Measurements from ENCODE around the gene TBC1D2B. TPM values are rescaled to one million over a fixed set of nuclear protein-coding genes. Genes with fewer than 3 reads are reported as not detected.
"Not testable (repeated sequence)": the region's sequence is repeated elsewhere in the genome, so short reads cannot be mapped to it uniquely, and the experiment has no call there.

TBC1D2B gene
- total RNA-seq, 1 donor from 2014 or later = 83.8 TPM

DNA sequence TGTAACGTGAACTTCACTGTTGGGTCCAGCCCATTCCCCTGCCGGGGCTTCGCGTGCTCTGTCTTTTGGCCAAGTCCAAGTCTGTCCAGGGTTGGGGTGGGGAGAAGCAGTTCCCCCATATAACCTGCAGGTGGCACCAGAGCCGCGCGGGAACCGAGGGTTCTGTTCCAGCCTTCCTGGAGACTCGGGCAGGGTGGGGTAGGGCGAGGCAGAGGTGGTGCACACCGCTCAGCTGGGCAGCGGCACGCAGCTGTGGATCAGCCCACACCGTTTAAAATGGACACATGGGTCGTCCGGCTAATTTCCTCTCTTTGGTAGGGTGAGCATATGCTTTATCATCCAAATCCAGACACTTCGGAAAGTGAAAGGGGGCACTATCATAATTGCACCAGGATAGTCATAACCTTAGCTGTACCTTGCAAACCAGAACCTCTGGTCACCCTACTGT is 118.1 kb downstream of the TBC1D2B start:
- intact Hi-C loops (cut with micrococcal nuclease) = loop anchor here (1.0 to 2.0 kb wide), 3 partner anchors 149 to 282 kb away; no protein-coding TSS in a partner anchor

DNA sequence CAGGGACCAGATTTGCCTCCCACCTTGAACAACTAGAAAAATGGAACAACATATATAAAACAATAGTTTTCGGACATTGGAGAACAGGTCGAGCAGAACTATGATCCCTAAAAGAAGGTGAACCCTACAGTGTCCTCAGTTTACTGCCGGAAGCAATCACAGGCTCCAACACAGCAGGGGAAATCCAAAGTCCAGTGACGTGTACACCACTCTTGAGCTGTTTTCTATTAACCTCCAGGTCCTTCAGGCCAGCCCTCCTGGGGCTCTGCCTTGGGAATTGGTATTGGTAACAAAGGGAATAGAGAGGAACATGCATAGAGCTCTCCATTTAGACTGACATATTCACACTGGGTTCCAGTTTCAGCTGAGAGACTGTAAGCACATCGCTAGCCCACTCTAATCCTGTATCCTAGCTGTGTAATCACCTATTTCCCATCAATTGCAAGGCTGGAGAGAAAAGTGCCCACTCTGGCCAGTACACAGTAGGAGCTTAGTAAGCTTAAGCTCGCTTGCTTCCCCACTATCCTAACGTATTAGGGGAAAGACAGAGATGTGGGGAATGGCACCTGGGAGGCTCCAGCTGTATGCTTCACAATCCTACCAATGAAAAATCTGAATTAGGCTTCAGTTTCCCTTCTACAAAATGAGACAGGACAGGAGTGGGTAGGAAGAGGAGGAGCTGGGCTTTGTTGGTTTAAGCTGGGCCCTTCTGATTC is 118.6 kb downstream of the TBC1D2B start:
- intact Hi-C loops (cut with micrococcal nuclease) = loop anchor here (1.0 to 2.0 kb wide), 3 partner anchors 149 to 282 kb away; no protein-coding TSS in a partner anchor

DNA sequence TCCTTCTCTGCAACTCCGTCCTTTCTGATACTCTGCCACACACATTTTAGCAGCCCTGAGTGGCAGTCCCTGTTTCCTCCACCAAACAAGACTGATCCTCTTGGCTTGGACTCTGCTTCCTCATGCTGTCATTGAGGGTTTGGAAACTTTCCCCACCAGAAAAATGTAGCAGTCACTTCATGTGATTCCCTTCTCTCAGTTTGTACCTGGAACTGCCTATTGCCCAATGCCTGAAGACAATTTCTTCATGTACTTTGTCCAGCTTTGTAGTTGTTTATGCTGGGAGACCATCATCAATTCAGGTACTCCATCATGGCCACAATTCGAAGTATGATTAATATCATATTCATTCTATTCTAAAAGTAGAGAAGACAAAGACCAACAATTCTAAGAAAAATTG is 119.5 kb downstream of the TBC1D2B start:
- intact Hi-C loops (cut with micrococcal nuclease) = loop anchor here (2.0 kb wide), 1 partner anchor 237 kb away; no protein-coding TSS in a partner anchor

DNA sequence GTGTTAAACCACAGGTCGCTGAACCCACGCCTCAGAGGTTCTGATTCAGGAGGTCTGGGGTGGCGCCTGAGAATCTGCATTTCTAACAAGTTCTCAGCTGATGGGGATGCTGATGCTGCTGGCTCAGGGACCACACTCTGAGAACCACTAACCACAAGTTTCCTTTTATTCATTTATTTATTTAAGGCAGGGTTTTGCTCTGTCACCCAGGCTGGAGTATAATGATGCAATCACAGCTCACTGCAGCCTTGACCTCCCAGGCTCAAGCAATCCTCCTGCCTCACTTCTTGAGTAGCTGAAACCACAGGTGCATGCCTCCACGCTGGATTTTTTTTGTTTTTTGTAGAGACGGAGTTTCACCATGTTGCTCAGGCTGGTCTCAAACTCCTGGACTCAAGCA is 123.6 kb downstream of the TBC1D2B start:
- intact Hi-C loops (cut with micrococcal nuclease) = not testable (repeated sequence)

DNA sequence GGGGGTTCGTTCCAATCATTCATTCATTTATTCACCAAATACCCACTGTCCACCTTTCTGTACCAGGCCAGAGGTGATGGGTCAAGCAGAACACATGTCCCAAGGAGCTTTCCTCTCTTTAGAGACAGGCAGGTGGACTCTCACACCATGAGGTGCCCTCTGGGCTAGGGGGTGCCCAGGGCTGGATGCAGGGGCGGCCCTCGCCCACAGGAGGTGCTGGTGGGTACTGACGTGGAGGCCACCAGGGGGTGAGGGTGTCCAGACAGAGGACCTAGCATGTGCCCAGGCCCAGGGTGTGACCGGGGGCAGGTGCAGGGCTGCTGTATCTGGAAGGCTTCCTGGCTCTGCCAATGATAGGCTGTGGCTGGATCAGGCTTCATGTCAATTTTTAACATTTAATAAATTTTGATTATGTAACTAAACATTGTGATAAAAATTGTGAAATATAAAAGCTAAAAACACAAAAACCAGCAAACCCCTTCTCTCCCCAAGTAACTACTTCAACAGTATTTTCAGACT is 124.5 kb downstream of the TBC1D2B start:
- intact Hi-C loops (cut with micrococcal nuclease) = not testable (repeated sequence)

DNA sequence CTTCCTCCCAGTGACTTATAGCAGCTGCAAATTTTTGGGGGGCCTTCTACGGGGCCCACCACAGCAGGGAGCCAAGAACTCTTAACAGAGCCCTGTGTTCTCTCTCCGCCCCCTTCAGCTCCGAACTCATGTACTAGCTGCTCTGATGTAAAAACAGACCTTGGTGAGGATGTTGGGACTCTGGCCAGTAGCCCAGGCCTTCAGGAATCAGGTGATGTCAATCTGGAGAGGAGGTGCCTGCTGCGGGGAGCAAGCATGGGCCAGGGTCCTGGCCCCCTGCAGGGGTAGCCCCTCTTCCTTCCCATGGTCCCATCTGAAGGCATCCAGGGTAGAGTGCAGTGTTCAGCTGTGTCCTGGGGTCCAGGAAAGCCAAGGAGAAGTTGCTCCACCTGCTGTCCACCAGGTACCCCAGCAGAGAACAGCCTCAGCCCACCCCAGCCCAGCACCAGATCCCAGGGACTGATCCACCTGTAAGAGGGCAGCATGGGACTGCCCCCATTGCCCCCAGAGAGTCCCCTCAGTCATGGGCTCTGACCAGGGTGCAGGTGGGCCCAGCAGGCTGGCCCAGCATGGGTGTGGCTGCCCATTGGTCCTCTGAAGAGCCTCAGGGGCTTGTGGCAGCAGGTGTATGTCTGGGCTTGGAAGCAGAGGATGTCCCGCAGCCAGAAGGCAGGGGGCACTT is 126.3 kb downstream of the TBC1D2B start:
- intact Hi-C loops (cut with micrococcal nuclease) = not testable (repeated sequence)

DNA sequence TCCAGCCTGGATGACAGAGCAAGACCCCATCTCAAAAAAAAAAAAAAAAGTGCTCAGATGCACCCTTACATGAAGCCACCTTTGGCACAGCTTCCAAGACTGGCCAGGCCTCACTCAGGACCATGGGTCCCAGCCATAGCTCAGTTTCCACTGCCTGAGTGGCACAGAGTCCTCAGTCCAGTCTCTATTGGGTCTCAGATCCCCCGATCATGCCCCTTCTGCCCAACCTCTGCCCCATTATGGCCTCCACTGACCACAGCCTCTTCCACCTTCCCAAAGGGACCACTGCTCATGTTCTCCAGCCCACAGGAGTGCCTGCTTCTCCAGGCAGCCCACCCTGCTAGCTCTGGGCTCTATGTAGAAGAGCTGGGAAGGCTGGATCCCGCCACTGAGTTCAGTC is 127.0 kb downstream of the TBC1D2B start:
- intact Hi-C loops (cut with micrococcal nuclease) = not testable (repeated sequence)

DNA sequence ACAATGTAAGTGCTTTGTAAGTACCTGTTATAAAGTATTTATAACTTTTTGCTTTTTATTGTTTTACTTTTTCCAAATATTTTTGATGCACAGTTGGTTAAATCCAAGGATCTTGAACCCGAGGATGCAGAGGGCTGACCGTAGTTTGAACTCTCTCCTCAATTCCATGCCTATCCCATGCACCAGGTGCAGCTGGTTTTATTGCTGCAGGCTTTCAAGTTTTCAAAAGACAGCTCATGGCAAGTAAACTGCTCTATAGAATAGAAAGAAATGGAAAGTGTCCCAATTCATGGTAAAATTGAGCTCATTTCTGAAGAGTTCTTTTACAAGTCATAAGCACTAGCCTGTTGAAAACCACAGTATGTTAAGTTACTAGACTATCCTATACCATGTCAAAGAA is 131.9 kb downstream of the TBC1D2B start:
- intact Hi-C loops (cut with micrococcal nuclease) = no loop called here

Other genes with a start within 250 kb of the TBC1D2B start
- 0.11 and 0.34 TPM in 2 replicates for gene SH2D7, start 14.8 kb upstream of the TBC1D2B start, total RNA-seq
- 1.1 and 1.8 TPM in 2 replicates for gene CIB2, start 53.7 kb upstream of the TBC1D2B start, total RNA-seq
- gene IDH3A, start 71.7 kb upstream of the TBC1D2B start, total RNA-seq = 115 and 119 TPM in 2 replicates
- gene ACSBG1, start 156.9 kb upstream of the TBC1D2B start, total RNA-seq = not detected in 2 replicates
- 39.2 and 39.5 TPM in 2 replicates for gene DNAJA4, start 186.9 kb upstream of the TBC1D2B start, total RNA-seq
- 46.0 and 46.2 TPM in 2 replicates for gene SKIC8, start 221.9 kb upstream of the TBC1D2B start, total RNA-seq